Keratinocyte (primary cell): ENCODE measurements around the gene NRG3. TPM values are rescaled to one million over a fixed set of nuclear protein-coding genes. Genes with fewer than 3 reads are reported as not detected.

ENCODE experiments used
- DNase-seq: peaks from one replicate; pipeline ENCODE4 v3.0.0-alpha.2; 2011; ENCODE audit warnings: low read depth, missing footprints, low spot score
- FAIRE-seq: peaks from 2 replicates; lab custom pipeline; 2011; peaks lifted over from hg19 to GRCh38; lab: Jason Lieb, UNC
- H2AFZ ChIP-seq: 2 replicates; pipeline ENCODE4 v1.6.0; 2012; ENCODE audit warnings: low read length, control low read depth, inconsistent platforms; ENCODE audit not compliant: control insufficient read depth
- H3K27ac ChIP-seq: 2 replicates; pipeline ENCODE4 v1.5.1; 2011; ENCODE audit warnings: low read length; ENCODE audit not compliant: control insufficient read depth, insufficient read depth
- H3K27me3 ChIP-seq: 3 replicates; pipeline ENCODE4 v1.6.0; 2011; ENCODE audit warnings: low read length; ENCODE audit not compliant: control insufficient read depth, insufficient read depth; ENCODE audit errors: extremely low read depth
- H3K36me3 ChIP-seq, 2 experiments: 2 replicates in 1 of 2; 3 replicates in 1 of 2; pipeline ENCODE4 v1.5.1; 2011; ENCODE audit warnings: low read length in 2 of 2, mild to moderate bottlenecking in 1 of 2; ENCODE audit not compliant: control insufficient read depth in 2 of 2, insufficient read depth in 2 of 2; ENCODE audit errors: extremely low read depth in 1 of 2
- H3K4me1 ChIP-seq: 3 replicates; pipeline ENCODE4 v1.5.1; 2011; ENCODE audit warnings: low read length; ENCODE audit not compliant: control insufficient read depth, insufficient read depth; ENCODE audit errors: extremely low read depth
- H3K4me2 ChIP-seq: 3 replicates; pipeline ENCODE4 v1.6.0; 2011; ENCODE audit warnings: low read depth, low read length; ENCODE audit not compliant: control insufficient read depth, insufficient read depth; ENCODE audit errors: extremely low read depth
- H3K4me3 ChIP-seq, 3 experiments: fragments of 200-600 bp in 1 of 3; sonication (generic) in 1 of 3; 2 replicates in 2 of 3; 3 replicates in 1 of 3; pipeline ENCODE4 v1.5.1; 2011 to 2016; ENCODE audit warnings: low read length in 3 of 3, mild to moderate bottlenecking in 3 of 3, control low read depth in 2 of 3, inconsistent platforms in 1 of 3, low read depth in 1 of 3, mixed read lengths in 1 of 3, mixed run types in 1 of 3, moderate library complexity in 1 of 3; ENCODE audit not compliant: control insufficient read depth in 2 of 3, insufficient read depth in 2 of 3; ENCODE audit errors: extremely low read depth in 1 of 3
- H3K79me2 ChIP-seq: 2 replicates; pipeline ENCODE4 v1.6.0; 2012; ENCODE audit warnings: low read length; ENCODE audit not compliant: control insufficient read depth, insufficient read depth
- H3K9ac ChIP-seq: 3 replicates; pipeline ENCODE4 v1.6.0; 2011; ENCODE audit warnings: low read length; ENCODE audit not compliant: control insufficient read depth, insufficient read depth; ENCODE audit errors: extremely low read depth
- H3K9me1 ChIP-seq: 3 replicates; pipeline ENCODE4 v1.6.0; 2011; ENCODE audit warnings: low read length; ENCODE audit not compliant: control insufficient read depth, insufficient read depth; ENCODE audit errors: extremely low read depth
- H3K9me3 ChIP-seq: 2 replicates; pipeline ENCODE4 v1.5.1; 2012; ENCODE audit warnings: low read depth, low read length; ENCODE audit not compliant: control insufficient read depth
- H4K20me1 ChIP-seq: 3 replicates; pipeline ENCODE4 v1.6.0; 2011; ENCODE audit warnings: low read length; ENCODE audit not compliant: control insufficient read depth, insufficient read depth; ENCODE audit errors: extremely low read depth
- CTCF ChIP-seq, 3 experiments: IDR thresholded peaks in 1 of 3; conservative IDR thresholded peaks in 1 of 3; optimal IDR thresholded peaks in 1 of 3; 2 replicates in 2 of 3; 3 replicates in 1 of 3; pipeline versions ENCODE3 to v1.5.1; 2011; ENCODE audit warnings: low read length in 3 of 3, mild to moderate bottlenecking in 3 of 3, moderate library complexity in 2 of 3, control low read depth in 1 of 3, inconsistent platforms in 1 of 3; ENCODE audit not compliant: insufficient read depth in 2 of 3; ENCODE audit errors: extremely low read depth in 1 of 3
- EZH2 ChIP-seq: IDR thresholded peaks from one replicate; pipeline ENCODE4 v1.6.1; 2012; ENCODE audit warnings: inconsistent platforms, mild to moderate bottlenecking, low read length, moderate library complexity
- dilution Hi-C: fragments of 300-500 bp; cut with MboI; formaldehyde crosslinking; loops from one replicate; pipeline ENCODE4 v1.7.0; 2020; ENCODE audit warnings: low sequenced_read_pairs; ENCODE audit not compliant: extremely low pct_ligation_motif_present
- polyA plus RNA-seq, 5 experiments: library from polyadenylated mRNA; depleted of rRNA in 3 of 5; stranded (reverse) in 3 of 5; stranded (forward) in 1 of 5; unstranded in 1 of 5; fragments of >200 nt; gene quantifications; 1 replicate in 1 of 5; 2 replicates in 3 of 5; 3 replicates in 1 of 5; pipeline versions ENCODE4 v1.2.1 to v1.2.3, GENCODE V29; 2011 to 2012; ENCODE audit warnings: missing spikeins in 2 of 5, low read depth in 1 of 5, low replicate concordance in 1 of 5

The NRG3 gene
- polyA plus RNA-seq, 1 donor (not counting 4 experiments of a cell fraction or from before 2014, with no cell fraction given), result not detected

GRCh38 chr10:82515256-82515655, 640.3 kb downstream of the NRG3 start:
- TF ChIP-seq EZH2 (no peak), CTCF (optimal IDR thresholded peaks at IDR 0.05 in 1 of 3, IDR thresholded peaks at IDR 0.05 in 1 of 3, conservative IDR thresholded peaks at IDR 0.05 in 1 of 3; ENCODE audit: extremely low read depth in 1 of 3, insufficient read depth in 2 of 3, low read length in 3 of 3) (no peak)
- Histone ChIP-seq H3K36me3 (no peaks in the 10 kb centered on the region), H3K4me2 (no peak overlapping the region), H3K9me3 (no peaks in the 10 kb centered on the region), H3K9ac (no peak overlapping the region), H3K27me3 (no peaks in the 10 kb centered on the region), H2AFZ (no peak overlapping the region), H3K4me3 (no peak overlapping the region), H3K27ac (no peak overlapping the region), H3K4me1 (no peaks in the 10 kb centered on the region), H4K20me1 (no peaks in the 10 kb centered on the region), H3K79me2 (no peaks in the 10 kb centered on the region), H3K9me1 (no peaks in the 10 kb centered on the region)
- DNase-seq (no peak), FAIRE-seq (no peak)
- dilution Hi-C loops, result no loop called here

GRCh38 chr10:82529062-82529461, 654.1 kb downstream of the NRG3 start:
- no peaks in the 10 kb centered on the region for H3K27me3 ChIP-seq
- no peaks in the 10 kb centered on the region for H3K36me3 ChIP-seq
- no peak overlapping the region for H3K4me2 ChIP-seq
- no peak overlapping the region for H3K4me3 ChIP-seq
- H3K9me3 ChIP-seq, result no peaks in the 10 kb centered on the region
- no peak overlapping the region for H3K27ac ChIP-seq
- no peaks in the 10 kb centered on the region for H3K4me1 ChIP-seq
- no peaks in the 10 kb centered on the region for H3K9me1 ChIP-seq
- no peaks in the 10 kb centered on the region for H4K20me1 ChIP-seq
- TF ChIP-seq EZH2 (no peak), CTCF (optimal IDR thresholded peaks at IDR 0.05 in 1 of 3, IDR thresholded peaks at IDR 0.05 in 1 of 3, conservative IDR thresholded peaks at IDR 0.05 in 1 of 3; ENCODE audit: extremely low read depth in 1 of 3, insufficient read depth in 2 of 3, low read length in 3 of 3) (no peak)
- DNase-seq (no peak), FAIRE-seq (no peak)
- no peak overlapping the region for H3K9ac ChIP-seq
- H2AFZ ChIP-seq, result no peak overlapping the region
- no peaks in the 10 kb centered on the region for H3K79me2 ChIP-seq
- dilution Hi-C loops, result no loop called here
